GM12864 (cell line): ENCODE data around the gene PIP4P1.
"Not testable (repeated sequence)": the region's sequence is repeated elsewhere in the genome, so short reads cannot be mapped to it uniquely, and the experiment has no call there.

ENCODE experiments used
- DNase-seq: peaks from one replicate; pipeline ENCODE4 v3.0.0-alpha.2; 2011; ENCODE audit warnings: low read depth
- H3K4me3 ChIP-seq: 2 replicates; pipeline ENCODE4 v1.5.1; 2011; ENCODE audit warnings: mild to moderate bottlenecking, low read depth, low read length, control low read depth
- CTCF ChIP-seq: IDR thresholded peaks from 2 replicates; pipeline ENCODE4 v1.5.1; 2011; ENCODE audit warnings: low read depth, mild to moderate bottlenecking, moderate library complexity, low read length, control low read depth, inconsistent platforms; ENCODE audit errors: missing control alignments

The PIP4P1 gene

GRCh38 chr14:20446889-20447288 is 14.3 kb downstream of the PIP4P1 start:
- TF ChIP-seq CTCF: no peak
- no peak for DNase-seq
- no peak overlapping the region for H3K4me3 ChIP-seq

GRCh38 chr14:20443650-20444049 is 17.6 kb downstream of the PIP4P1 start:
- not testable (repeated sequence) for H3K4me3 ChIP-seq, DNase-seq

DNA sequence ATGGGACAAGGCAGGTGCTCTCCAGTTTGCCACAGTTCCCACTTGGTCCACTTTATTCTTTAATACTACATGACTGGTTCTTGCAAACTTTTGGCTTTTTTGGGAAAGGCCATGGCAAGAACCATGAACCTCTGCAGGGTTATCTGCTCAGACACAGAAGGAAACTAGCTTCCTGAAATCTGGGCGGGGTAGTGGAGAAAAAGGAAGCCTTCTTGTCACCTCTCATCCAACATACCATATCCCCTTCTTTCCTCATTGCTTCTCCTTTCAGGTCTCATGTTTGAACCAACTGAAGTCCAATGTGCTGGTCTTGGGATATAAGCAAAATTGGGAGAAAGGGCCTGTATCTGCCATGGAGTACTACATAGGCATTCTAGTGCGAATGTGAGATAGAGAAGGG is 19.8 kb downstream of the PIP4P1 start:
- no peak for DNase-seq
- H3K4me3 ChIP-seq: no peak overlapping the region
- TF ChIP-seq CTCF: no peak

- no peak for DNase-seq
- no peak for TF ChIP-seq CTCF
- no peak overlapping the region for H3K4me3 ChIP-seq
Observed at GRCh38 chr14:20440882-20441281, 20.4 kb downstream of the PIP4P1 start.

DNA sequence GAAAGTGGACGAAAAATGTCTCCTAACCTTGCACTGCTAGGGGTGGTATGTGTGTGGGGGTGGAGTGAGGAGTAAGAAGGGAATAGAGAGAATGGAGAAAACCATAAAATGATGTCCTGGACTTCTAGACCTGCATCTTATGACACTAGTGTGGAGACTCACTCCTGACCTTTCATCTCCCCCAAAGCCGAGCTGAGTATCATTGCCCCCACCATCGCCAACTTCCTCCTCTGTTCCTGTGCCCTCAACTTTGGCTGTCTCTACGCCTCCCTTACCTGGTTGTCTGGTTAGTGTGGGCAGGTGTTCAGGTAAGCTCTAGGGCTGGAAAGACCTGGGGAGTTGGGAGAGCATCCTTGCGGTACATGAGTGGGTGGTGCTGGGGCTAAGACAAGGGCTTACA is 20.8 kb downstream of the PIP4P1 start:
- no peak overlapping the region for H3K4me3 ChIP-seq
- no peak for TF ChIP-seq CTCF
- no peak for DNase-seq

GRCh38 chr14:20438664-20439063 is 22.6 kb downstream of the PIP4P1 start:
- DNase-seq: no peak
- H3K4me3 ChIP-seq: no peak overlapping the region
- TF ChIP-seq CTCF: no peak

DNA sequence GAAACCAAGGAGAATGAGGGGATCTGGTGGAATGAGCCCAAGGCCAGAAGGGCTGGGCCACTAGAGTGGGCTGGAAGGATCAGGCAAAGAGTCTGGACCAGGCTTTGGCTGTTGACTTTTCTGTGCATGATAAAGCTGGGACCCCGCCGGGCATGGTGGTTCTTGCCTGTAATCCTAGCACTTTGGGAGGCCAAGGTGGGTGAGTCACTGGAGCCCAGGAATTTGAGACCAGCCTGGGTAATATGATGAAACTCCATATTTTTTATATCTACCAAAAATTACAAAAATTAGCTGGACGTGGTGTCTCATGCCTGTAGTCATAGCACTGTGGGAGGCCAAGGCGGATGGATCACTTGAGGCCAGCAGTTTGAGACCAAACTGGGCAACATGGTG is 24.9 kb downstream of the PIP4P1 start:
- no peak for TF ChIP-seq CTCF
- no peak overlapping the region for H3K4me3 ChIP-seq
- no peak for DNase-seq
